Type B pancreatic cell (in vitro differentiated cells): ENCODE results near the gene PARL. TPM values are rescaled to one million over a fixed set of nuclear protein-coding genes. Genes with fewer than 3 reads are reported as not detected.
A peak's percentile ranks its signal among the peaks of the same experiment; 100 is the strongest.

Experiments
- DNase-seq: peaks from one replicate; pipeline ENCODE4 v3.0.0; 2021; ENCODE audit warnings: mixed read lengths; ENCODE audit not compliant: unreplicated experiment; ENCODE audit errors: extremely low spot score
- H3K27ac Mint-ChIP-seq: 2 replicates; pipeline ENCODE4 v1.8.0; 2021; ENCODE audit warnings: mild to moderate bottlenecking, mixed read lengths
- H3K27me3 Mint-ChIP-seq: 2 replicates; pipeline ENCODE4 v1.8.0; 2021; ENCODE audit warnings: mixed read lengths
- H3K36me3 Mint-ChIP-seq: 2 replicates; pipeline ENCODE4 v1.8.0; 2021; ENCODE audit warnings: mixed read lengths
- H3K4me1 Mint-ChIP-seq: one replicate; pipeline ENCODE4 v1.8.0; 2021; ENCODE audit warnings: mixed read lengths; ENCODE audit not compliant: unreplicated experiment
- H3K4me3 Mint-ChIP-seq: 2 replicates; pipeline ENCODE4 v1.8.0; 2021; ENCODE audit warnings: mild to moderate bottlenecking, mixed read lengths
- H3K9me3 Mint-ChIP-seq: 2 replicates; pipeline ENCODE4 v1.8.0; 2021; ENCODE audit warnings: mixed read lengths
- CTCF ChIP-seq: fragments of 200-600 bp; sonication (generic); conservative IDR thresholded peaks from 2 replicates; pipeline ENCODE4 v1.5.0; 2021; ENCODE audit warnings: antibody characterized with exemption, mild to moderate bottlenecking
- long read RNA-seq: library from polyadenylated mRNA; unstranded; transcript quantifications from one replicate; pipeline ENCODE4 v2.0.0, GENCODE V29; 2020
- total RNA-seq: library from RNA; stranded (reverse); gene quantifications from 2 replicates; pipeline ENCODE4 v1.2.1, GENCODE V29; 2021; ENCODE audit warnings: low replicate concordance

PARL gene
- 53.1 and 63.0 TPM in 2 replicates for total RNA-seq
- long read RNA-seq, transcript PARL-202 (10 exons, 1,414 nt), result major isoform, 107 of 136 reads
- long read RNA-seq, transcript PARL-201 (9 exons, 1,240 nt), result minor isoform, 12 of 136 reads
- long read RNA-seq, partial matches to known transcripts, result 2 of 136 reads
- long read RNA-seq, other reads (novel, unspliced or antisense), result 13 of 136 reads

GRCh38 chr3:183884427-183885296 lies at the start of gene PARL:
Gene PARL (minus strand): TSS chr3:183884880. CDS start chr3:183884846, 34 bp downstream.
- peak; percentile 97 for DNase-seq
- Mint-ChIP-seq H3K4me1 (peaks cover 29% of the 10 kb centered on the region), H3K36me3 (no peaks in the 10 kb centered on the region), H3K9me3 (no peaks in the 10 kb centered on the region), H3K27ac (peak within 1 kb of the TSS; percentile 86), H3K27me3 (peaks cover 17% of the 10 kb centered on the region), H3K4me3 (peak within 1 kb of the TSS; percentile 98)
- TF ChIP-seq CTCF, result peak; percentile 98

GRCh38 chr3:183933160-183933559 lies 48.5 kb upstream of the PARL start:
- TF ChIP-seq CTCF, result no peak
- Mint-ChIP-seq H3K4me3 (no peak overlapping the region), H3K9me3 (no peaks in the 10 kb centered on the region), H3K27ac (no peak overlapping the region), H3K27me3 (no peaks in the 10 kb centered on the region), H3K4me1 (no peaks in the 10 kb centered on the region), H3K36me3 (peaks cover 18% of the 10 kb centered on the region)
- DNase-seq, result no peak

GRCh38 chr3:183931881-183932280 lies 47.2 kb upstream of the PARL start:
- peaks cover 13% of the 10 kb centered on the region for H3K36me3 Mint-ChIP-seq
- H3K27me3 Mint-ChIP-seq, result no peaks in the 10 kb centered on the region
- no peaks in the 10 kb centered on the region for H3K9me3 Mint-ChIP-seq
- no peak for DNase-seq
- no peak for TF ChIP-seq CTCF
- H3K4me3 Mint-ChIP-seq, result no peak overlapping the region
- no peaks in the 10 kb centered on the region for H3K4me1 Mint-ChIP-seq
- no peak overlapping the region for H3K27ac Mint-ChIP-seq

- no peak overlapping the region for H3K4me3 Mint-ChIP-seq
- peak overlapping the region; percentile 61 for H3K27ac Mint-ChIP-seq
- H3K4me1 Mint-ChIP-seq, result no peaks in the 10 kb centered on the region
- peaks cover 8% of the 10 kb centered on the region for H3K36me3 Mint-ChIP-seq
- no peaks in the 10 kb centered on the region for H3K27me3 Mint-ChIP-seq
- DNase-seq, result no peak
- no peaks in the 10 kb centered on the region for H3K9me3 Mint-ChIP-seq
- TF ChIP-seq CTCF, result no peak
Measured at GRCh38 chr3:183930086-183930485, 45.4 kb upstream of the PARL start.

GRCh38 chr3:183927059-183927458 lies 42.4 kb upstream of the PARL start:
- H3K27me3 Mint-ChIP-seq, result no peaks in the 10 kb centered on the region
- H3K4me3 Mint-ChIP-seq, result no peak overlapping the region
- DNase-seq, result no peak
- TF ChIP-seq CTCF, result no peak
- no peaks in the 10 kb centered on the region for H3K4me1 Mint-ChIP-seq
- H3K9me3 Mint-ChIP-seq, result no peaks in the 10 kb centered on the region
- peaks cover 12% of the 10 kb centered on the region for H3K36me3 Mint-ChIP-seq
- H3K27ac Mint-ChIP-seq, result no peak overlapping the region
